Astrocyte (in vitro differentiated cells and primary cell): Measurements from ENCODE around the gene CFAP161. TPM values are rescaled to one million over a fixed set of nuclear protein-coding genes. Genes with fewer than 3 reads are reported as not detected.

Source experiments
- DNase-seq: peaks from one replicate; pipeline ENCODE4 v3.0.0-alpha.2; 2010; ENCODE audit warnings: low read depth
- FAIRE-seq: peaks from 2 replicates; lab custom pipeline; 2011; peaks lifted over from hg19 to GRCh38; lab: Jason Lieb, UNC
- H2AFZ ChIP-seq: 2 replicates; pipeline ENCODE4 v1.6.0; 2012; ENCODE audit warnings: low read depth, low read length, inconsistent platforms
- H3K27ac ChIP-seq: 2 replicates; pipeline ENCODE4 v1.5.1; 2011; ENCODE audit warnings: low read depth, low read length, inconsistent platforms
- H3K27me3 ChIP-seq: 2 replicates; pipeline ENCODE4 v1.6.0; 2011; ENCODE audit warnings: low read length, inconsistent platforms; ENCODE audit not compliant: insufficient read depth
- H3K36me3 ChIP-seq: 2 replicates; pipeline ENCODE4 v1.5.1; 2011; ENCODE audit warnings: low read length, inconsistent platforms; ENCODE audit not compliant: insufficient read depth
- H3K4me1 ChIP-seq: 2 replicates; pipeline ENCODE4 v1.5.1; 2011; ENCODE audit warnings: low read length, inconsistent platforms; ENCODE audit not compliant: insufficient read depth
- H3K4me2 ChIP-seq: 2 replicates; pipeline ENCODE4 v1.6.0; 2012; ENCODE audit warnings: low read length, inconsistent platforms
- H3K4me3 ChIP-seq: 2 replicates; pipeline ENCODE4 v1.5.1; 2011; ENCODE audit warnings: low read depth, mild to moderate bottlenecking, low read length, inconsistent platforms; ENCODE audit not compliant: insufficient read depth
- H3K79me2 ChIP-seq: 2 replicates; pipeline ENCODE4 v1.6.0; 2012; ENCODE audit warnings: mild to moderate bottlenecking, low read length, inconsistent platforms; ENCODE audit not compliant: insufficient read depth
- H3K9ac ChIP-seq: 2 replicates; pipeline ENCODE4 v1.6.0; 2012; ENCODE audit warnings: mild to moderate bottlenecking, low read length, inconsistent platforms
- H3K9me3 ChIP-seq: 2 replicates; pipeline ENCODE4 v1.5.1; 2012; ENCODE audit warnings: low read depth, mild to moderate bottlenecking, low read length, inconsistent platforms; ENCODE audit not compliant: insufficient read depth
- H4K20me1 ChIP-seq: 2 replicates; pipeline ENCODE4 v1.6.0; 2012; ENCODE audit warnings: low read length, inconsistent platforms; ENCODE audit not compliant: insufficient read depth
- H3K27ac Mint-ChIP-seq: one replicate; pipeline ENCODE4 v1.8.0; 2021; ENCODE audit warnings: mild to moderate bottlenecking, mixed read lengths; ENCODE audit not compliant: unreplicated experiment
- H3K27me3 Mint-ChIP-seq: one replicate; pipeline ENCODE4 v1.8.0; 2021; ENCODE audit warnings: low read depth, mixed read lengths; ENCODE audit not compliant: unreplicated experiment
- H3K36me3 Mint-ChIP-seq: one replicate; pipeline ENCODE4 v1.8.0; 2021; ENCODE audit warnings: low read depth, mixed read lengths; ENCODE audit not compliant: unreplicated experiment
- H3K4me1 Mint-ChIP-seq: one replicate; pipeline ENCODE4 v1.8.0; 2021; ENCODE audit warnings: low read depth, mixed read lengths; ENCODE audit not compliant: unreplicated experiment
- H3K4me3 Mint-ChIP-seq: one replicate; pipeline ENCODE4 v1.8.0; 2021; ENCODE audit warnings: mild to moderate bottlenecking, moderate library complexity, mixed read lengths; ENCODE audit not compliant: unreplicated experiment
- H3K9me3 Mint-ChIP-seq: one replicate; pipeline ENCODE4 v1.8.0; 2021; ENCODE audit warnings: mild to moderate bottlenecking, mixed read lengths; ENCODE audit not compliant: unreplicated experiment
- EZH2 ChIP-seq: IDR thresholded peaks from 2 replicates; pipeline ENCODE4 v1.6.1; 2012; ENCODE audit warnings: mild to moderate bottlenecking, low read length, inconsistent platforms; ENCODE audit not compliant: insufficient read depth
- total RNA-seq: library from RNA; stranded (reverse); gene quantifications from 2 replicates; pipeline ENCODE4 v1.2.1, GENCODE V29; 2021
- TF ChIP-seq, protein P1 (sequence below): IDR thresholded peaks from 2 replicates; pipeline ENCODE4 v1.5.1; 2011; ENCODE audit warnings: low read depth, mild to moderate bottlenecking, inconsistent platforms, low read length, moderate library complexity; ENCODE audit not compliant: insufficient read depth

The CFAP161 gene
- total RNA-seq, 1 donor from 2014 or later = 0.27 TPM

DNA sequence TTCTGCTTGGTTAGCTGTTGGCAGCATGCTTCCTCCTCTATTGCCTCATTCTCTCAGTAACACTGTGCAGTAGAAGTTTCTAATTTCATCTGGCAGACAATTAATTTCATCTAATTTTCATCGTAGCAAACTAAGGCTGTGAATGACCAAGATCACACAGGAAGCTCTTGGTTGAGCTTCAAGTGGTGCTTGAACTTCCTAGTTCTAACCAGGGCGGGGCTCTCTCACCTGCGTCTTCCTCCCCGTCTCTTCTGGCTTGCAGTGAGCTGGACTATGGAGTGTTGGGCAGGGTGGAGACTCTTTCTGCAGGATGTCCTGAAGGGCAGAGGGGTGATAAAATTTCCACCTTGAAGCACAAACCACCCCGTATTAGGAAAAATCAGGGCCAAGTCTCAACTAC, 60.7 kb downstream of the CFAP161 start:
- Mint-ChIP-seq H3K27ac (no peak overlapping the region), H3K9me3 (no peaks in the 10 kb centered on the region), H3K27me3 (peaks cover 38% of the 10 kb centered on the region), H3K4me3 (no peak overlapping the region), H3K36me3 (no peaks in the 10 kb centered on the region), H3K4me1 (peaks cover 2% of the 10 kb centered on the region)
- FAIRE-seq = no peak
- Histone ChIP-seq H3K79me2 (no peaks in the 10 kb centered on the region), H4K20me1 (no peaks in the 10 kb centered on the region), H3K27ac (no peak overlapping the region), H3K4me2 (no peak overlapping the region), H3K4me1 (peaks cover 3% of the 10 kb centered on the region), H3K4me3 (no peak overlapping the region), H3K9me3 (no peaks in the 10 kb centered on the region), H2AFZ (no peak overlapping the region), H3K9ac (no peak overlapping the region), H3K27me3 (peaks cover 8% of the 10 kb centered on the region), H3K36me3 (no peaks in the 10 kb centered on the region)
- no peak for DNase-seq
- TF ChIP-seq EZH2 = no peak
- TF ChIP-seq, protein P1, sequence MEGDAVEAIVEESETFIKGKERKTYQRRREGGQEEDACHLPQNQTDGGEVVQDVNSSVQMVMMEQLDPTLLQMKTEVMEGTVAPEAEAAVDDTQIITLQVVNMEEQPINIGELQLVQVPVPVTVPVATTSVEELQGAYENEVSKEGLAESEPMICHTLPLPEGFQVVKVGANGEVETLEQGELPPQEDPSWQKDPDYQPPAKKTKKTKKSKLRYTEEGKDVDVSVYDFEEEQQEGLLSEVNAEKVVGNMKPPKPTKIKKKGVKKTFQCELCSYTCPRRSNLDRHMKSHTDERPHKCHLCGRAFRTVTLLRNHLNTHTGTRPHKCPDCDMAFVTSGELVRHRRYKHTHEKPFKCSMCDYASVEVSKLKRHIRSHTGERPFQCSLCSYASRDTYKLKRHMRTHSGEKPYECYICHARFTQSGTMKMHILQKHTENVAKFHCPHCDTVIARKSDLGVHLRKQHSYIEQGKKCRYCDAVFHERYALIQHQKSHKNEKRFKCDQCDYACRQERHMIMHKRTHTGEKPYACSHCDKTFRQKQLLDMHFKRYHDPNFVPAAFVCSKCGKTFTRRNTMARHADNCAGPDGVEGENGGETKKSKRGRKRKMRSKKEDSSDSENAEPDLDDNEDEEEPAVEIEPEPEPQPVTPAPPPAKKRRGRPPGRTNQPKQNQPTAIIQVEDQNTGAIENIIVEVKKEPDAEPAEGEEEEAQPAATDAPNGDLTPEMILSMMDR = no peak

DNA sequence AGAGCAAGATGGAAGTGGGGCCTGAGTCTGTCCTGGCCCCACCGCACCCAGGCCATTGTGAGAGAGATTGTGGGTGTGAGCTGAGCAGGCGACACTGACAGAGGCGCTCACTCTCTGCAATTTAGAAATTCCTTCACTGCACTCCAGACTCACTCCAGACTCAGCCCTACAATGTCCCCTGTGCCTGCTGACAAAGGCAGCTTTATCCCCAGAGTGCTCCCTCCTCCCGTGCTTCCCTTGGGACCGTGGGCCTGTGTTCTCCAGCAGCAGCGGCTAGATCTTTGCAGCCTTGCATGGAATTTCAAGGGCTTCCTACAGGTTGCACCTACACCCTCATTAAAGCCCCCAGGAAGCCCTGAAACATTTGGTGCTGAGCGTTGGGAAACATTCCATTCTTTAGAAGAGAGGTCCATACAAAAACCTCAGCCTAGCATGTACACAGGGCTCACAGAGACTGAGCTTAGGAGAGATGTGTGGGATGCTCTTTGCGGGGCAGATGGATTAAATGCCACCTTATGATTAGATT, 61.3 kb downstream of the CFAP161 start:
- no peaks in the 10 kb centered on the region for H3K9me3 ChIP-seq
- no peak overlapping the region for H3K4me3 ChIP-seq
- no peaks in the 10 kb centered on the region for H3K36me3 Mint-ChIP-seq
- DNase-seq (no peak), FAIRE-seq (no peak)
- H3K27ac Mint-ChIP-seq = no peak overlapping the region
- no peak overlapping the region for H3K4me3 Mint-ChIP-seq
- H3K27me3 Mint-ChIP-seq = peaks cover 38% of the 10 kb centered on the region
- peaks cover 8% of the 10 kb centered on the region for H3K27me3 ChIP-seq
- no peaks in the 10 kb centered on the region for H3K36me3 ChIP-seq
- H3K9me3 Mint-ChIP-seq = no peaks in the 10 kb centered on the region
- TF ChIP-seq EZH2 = no peak
- TF ChIP-seq, protein P1 = no peak
- H3K4me1 ChIP-seq = no peaks in the 10 kb centered on the region
- no peak overlapping the region for H3K9ac ChIP-seq
- H3K4me2 ChIP-seq = no peak overlapping the region
- no peak overlapping the region for H3K27ac ChIP-seq
- no peaks in the 10 kb centered on the region for H4K20me1 ChIP-seq
- no peaks in the 10 kb centered on the region for H3K79me2 ChIP-seq
- peaks cover 2% of the 10 kb centered on the region for H3K4me1 Mint-ChIP-seq
- no peak overlapping the region for H2AFZ ChIP-seq

DNA sequence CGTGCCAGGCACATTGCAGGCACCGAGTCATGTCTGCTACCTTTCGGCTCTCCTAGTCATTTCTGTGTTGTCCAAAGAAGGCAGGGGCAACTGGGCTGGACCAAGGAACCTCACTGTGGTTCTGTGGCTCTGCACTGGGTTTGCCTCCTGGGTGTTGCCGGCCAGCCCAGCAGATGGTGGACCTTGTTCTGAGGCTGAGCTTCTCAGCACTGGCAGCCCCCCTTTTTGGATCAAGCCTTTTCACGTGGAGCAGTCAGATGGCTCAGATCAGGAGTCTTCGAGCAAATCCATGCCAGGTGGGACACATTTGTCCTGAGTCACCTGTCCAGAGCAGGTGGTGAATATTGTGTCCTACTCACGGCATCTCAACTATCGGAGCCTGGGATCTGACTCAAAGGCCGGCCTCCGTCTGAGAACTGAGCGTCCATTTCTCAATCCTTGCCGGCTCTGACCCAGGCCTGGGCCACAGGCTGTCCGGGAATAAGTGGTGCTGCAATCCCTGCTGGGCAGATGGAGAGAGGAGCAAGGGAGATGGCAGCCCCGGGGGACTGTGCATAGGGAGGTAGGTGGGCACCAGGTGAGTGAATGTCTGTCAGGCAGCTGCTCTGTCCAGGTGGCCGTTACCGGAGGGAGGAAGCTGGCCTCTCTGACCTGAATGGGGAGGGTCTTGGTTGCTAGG, 62.6 kb downstream of the CFAP161 start, which contains the start of gene IL16:
Gene IL16, plus strand, starts transcription at position 304 of the 679 bp plus-strand sequence. CDS start 28,521 bp downstream, outside the sequence.
- Histone ChIP-seq H3K9ac (no peak within 1 kb of the TSS), H3K36me3 (no peaks in the 10 kb centered on the region), H3K27ac (no peak within 1 kb of the TSS), H3K9me3 (no peaks in the 10 kb centered on the region), H3K4me3 (no peak within 1 kb of the TSS), H3K4me1 (no peaks in the 10 kb centered on the region), H4K20me1 (no peaks in the 10 kb centered on the region), H3K79me2 (no peaks in the 10 kb centered on the region), H3K4me2 (no peak within 1 kb of the TSS), H3K27me3 (peaks cover 5% of the 10 kb centered on the region), H2AFZ (no peak within 1 kb of the TSS)
- Mint-ChIP-seq H3K4me1 (peaks cover 2% of the 10 kb centered on the region), H3K27ac (no peak within 1 kb of the TSS), H3K4me3 (no peak within 1 kb of the TSS), H3K27me3 (peaks cover 30% of the 10 kb centered on the region), H3K9me3 (no peaks in the 10 kb centered on the region), H3K36me3 (no peaks in the 10 kb centered on the region)
- TF ChIP-seq, protein P1 = no peak
- no peak for TF ChIP-seq EZH2
- no peak for FAIRE-seq
- DNase-seq = no peak
